ENCODE data around the gene AKR1D1.
"Not testable (repeated sequence)": the region's sequence is repeated elsewhere in the genome, so short reads cannot be mapped to it uniquely, and the experiment has no call there.

AKR1D1 gene

DNA sequence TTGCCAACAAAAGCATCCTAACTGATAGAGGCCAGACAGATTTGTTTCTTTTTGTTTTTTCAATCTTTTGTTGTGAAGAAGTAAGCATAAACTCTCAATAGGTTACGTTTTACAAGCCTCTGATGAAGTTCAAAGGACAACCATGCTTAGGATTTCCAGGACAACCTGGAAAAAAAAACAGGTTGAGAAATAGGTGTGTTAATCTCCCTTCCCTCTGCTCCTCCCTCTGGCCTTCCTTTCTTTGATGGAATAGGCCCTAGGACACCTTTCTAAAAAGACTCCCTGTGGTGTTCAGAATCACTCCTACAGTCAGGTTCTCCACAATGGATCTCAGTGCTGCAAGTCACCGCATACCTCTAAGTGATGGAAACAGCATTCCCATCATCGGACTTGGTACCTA, at the start of gene AKR1D1:
Gene AKR1D1, plus strand, starts transcription at position 264 of the 400 bp plus-strand sequence. Its CDS starts 60 bp downstream, at position 324.
- no peak for DNase-seq

DNA sequence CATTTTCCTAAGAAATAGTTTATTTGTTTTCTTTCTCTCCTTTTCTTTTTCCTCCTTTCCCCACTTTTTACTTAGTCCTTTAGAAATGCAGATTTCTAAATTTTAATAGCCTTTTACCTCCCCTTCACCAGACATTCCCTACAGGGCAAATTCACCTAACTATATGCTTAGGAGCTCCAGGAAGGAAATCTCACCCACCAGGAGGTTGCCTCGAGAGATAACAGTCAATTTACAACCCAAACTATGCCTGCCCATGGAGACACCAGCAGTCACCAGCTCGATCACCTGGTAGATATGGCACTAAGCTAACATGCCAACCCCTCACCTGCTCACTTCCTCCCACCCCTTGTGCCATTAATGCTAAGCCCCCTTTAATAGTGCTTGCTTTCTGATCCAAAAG, 49.2 kb upstream of the AKR1D1 start:
- no peak for DNase-seq

GRCh38 chr7:138029126-138029525, 47.1 kb upstream of the AKR1D1 start:
- DNase-seq: no peak

- DNase-seq: no peak
Measured at GRCh38 chr7:138029941-138030340, 46.3 kb upstream of the AKR1D1 start.

- no peak for DNase-seq
Measured at GRCh38 chr7:138030679-138031351, 45.4 kb upstream of the AKR1D1 start.

DNA sequence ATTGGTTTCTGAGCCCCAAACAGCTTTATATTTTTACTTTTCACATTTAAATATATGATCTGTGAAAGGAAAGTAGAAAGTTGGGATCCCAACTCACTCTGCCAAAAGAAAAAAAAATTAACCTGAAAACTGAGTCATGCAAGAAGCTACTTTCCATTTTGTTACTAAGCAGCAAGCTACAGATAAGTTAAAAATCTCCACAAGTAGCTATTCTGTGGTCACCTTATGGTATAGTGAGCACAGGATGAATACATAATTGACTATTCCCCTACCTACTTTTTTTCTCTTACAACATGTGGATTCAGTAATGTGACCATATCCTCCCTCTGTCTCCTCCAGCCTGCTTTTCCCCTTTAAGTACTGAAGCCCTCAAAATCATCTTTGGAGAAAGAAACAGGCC, 44.1 kb upstream of the AKR1D1 start:
- no peak for DNase-seq

GRCh38 chr7:138032770-138033169, 43.5 kb upstream of the AKR1D1 start:
- DNase-seq: no peak

- DNase-seq: no peak
Measured at GRCh38 chr7:138033241-138033640, 43.0 kb upstream of the AKR1D1 start.

- DNase-seq: no peak
Measured at GRCh38 chr7:138036135-138036534, 40.1 kb upstream of the AKR1D1 start.

GRCh38 chr7:138040063-138040462, 36.2 kb upstream of the AKR1D1 start:
- DNase-seq: not testable (repeated sequence)

DNA sequence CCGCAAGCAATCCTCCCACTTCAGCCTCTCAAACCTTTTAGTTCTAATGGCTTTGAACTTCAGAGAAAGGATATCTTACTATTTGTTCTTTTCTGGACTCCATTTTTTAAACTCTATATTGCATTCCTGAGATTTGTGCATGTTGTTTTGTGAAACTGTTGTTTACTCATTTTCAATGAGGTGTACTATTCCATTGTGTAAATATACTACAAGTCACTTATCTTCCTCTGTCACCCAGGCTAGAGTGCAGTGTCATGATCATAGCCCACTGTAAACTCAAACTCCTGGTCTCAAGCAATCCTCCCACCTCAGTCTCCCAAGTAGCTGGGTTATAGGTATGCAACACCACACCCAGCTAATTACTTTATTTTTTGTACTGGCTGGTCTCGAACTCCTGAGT, 31.4 kb upstream of the AKR1D1 start:
- no peak for DNase-seq

GRCh38 chr7:138047907-138048306, 28.4 kb upstream of the AKR1D1 start:
- DNase-seq: no peak

DNA sequence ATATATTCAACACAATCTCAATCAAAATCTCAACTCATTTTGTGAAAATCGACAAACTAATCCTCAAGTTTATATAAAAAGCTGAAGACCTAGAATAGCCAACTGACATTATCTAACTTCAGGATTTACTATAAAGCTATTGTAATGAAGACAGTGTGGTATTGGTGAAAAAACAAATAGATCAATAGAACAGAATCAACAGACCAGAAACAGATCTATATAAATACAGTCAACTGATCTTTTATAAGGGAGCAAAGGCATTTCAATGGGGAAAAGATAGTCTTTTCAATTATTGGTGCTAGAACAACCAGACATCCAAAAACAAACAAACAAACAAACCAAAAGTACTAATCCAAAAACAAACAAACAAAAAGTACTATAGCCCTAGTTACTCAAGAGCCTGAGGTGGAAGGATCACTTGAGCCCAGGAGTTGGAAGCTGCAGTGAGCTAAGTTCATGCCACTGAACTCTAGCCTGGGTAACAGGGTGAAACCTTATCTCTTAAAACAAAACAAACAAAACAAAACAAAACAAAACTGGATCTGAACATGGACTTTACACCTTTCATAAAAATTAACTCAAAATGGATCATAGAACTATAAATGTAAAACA, 26.6 kb upstream of the AKR1D1 start:
- DNase-seq: no peak

DNA sequence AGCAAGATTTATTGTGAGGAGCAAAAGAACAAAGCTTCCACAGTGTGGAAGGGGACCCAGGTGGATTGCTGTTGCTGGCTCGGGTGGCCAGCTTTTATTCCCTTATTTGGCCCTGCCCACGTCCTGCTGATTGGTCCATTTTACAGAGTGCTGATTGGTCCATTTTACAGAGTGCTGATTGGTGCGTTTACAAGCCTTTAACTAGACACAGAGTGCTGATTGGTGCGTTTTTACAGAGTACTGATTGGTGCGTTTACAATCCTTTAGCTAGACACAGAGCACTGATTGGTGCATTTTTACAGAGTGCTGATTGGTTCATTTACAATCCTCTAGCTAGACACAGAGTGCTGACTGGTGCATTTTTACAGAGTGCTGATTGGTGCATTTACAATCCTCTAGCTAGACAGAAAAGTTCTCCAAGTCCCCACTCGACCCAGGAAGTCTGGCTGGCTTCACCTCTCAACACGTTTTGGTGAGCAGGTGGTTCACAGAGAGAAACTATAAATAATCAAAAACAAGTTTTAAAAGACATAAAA, 24.5 kb upstream of the AKR1D1 start:
- not testable (repeated sequence) for DNase-seq

- DNase-seq: no peak
Measured at GRCh38 chr7:138052696-138053095, 23.6 kb upstream of the AKR1D1 start.

GRCh38 chr7:138055698-138056097, 20.6 kb upstream of the AKR1D1 start:
- DNase-seq: not testable (repeated sequence)

DNA sequence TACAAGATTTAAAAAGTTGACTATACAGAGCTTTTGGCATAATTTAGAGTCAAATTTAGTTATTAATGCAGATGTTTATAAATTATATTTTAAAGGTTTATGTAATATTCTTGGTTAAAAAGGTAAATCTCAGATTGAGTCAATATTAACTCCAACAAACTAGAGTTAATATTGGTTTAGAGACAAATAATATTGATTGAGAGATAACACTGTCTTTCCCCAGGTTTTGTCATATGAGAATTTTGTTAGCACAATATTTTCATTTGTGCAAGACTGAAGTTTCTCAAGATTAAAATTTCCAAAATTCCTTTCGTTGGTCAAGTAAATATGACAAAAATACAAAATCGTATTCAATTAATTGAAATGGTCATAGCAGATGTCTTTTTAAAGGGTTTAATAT, 12.9 kb upstream of the AKR1D1 start:
- no peak for DNase-seq

DNA sequence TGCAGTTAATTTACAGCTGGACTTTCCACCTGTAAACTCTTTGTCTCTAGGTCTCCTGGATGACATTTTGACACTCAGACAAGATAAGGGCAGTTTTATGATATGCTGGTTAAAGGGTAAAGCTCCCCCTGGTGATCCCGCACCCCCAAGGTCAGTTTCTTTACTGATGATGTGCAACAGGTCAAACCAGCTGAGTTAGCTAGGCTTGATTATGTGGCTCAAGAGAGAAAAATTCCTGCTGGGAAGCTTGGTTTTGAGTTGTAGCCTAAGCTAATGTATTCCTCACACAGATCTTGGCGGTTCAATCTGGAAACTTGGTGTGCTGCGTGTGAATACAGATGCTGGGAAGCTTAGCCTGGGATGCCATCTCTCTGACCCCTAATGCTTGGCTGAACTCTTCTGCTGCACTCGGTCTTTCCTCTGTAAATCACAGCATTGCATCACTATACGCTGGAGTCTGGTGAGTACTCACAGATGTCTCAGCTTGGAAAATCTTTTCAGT, 11.4 kb upstream of the AKR1D1 start:
- no peak for DNase-seq

- DNase-seq: no peak
Measured at GRCh38 chr7:138065827-138066226, 10.4 kb upstream of the AKR1D1 start.

- DNase-seq: no peak
Measured at GRCh38 chr7:138066954-138067394, 9.3 kb upstream of the AKR1D1 start.

GRCh38 chr7:138067774-138068173, 8.5 kb upstream of the AKR1D1 start:
- DNase-seq: no peak

DNA sequence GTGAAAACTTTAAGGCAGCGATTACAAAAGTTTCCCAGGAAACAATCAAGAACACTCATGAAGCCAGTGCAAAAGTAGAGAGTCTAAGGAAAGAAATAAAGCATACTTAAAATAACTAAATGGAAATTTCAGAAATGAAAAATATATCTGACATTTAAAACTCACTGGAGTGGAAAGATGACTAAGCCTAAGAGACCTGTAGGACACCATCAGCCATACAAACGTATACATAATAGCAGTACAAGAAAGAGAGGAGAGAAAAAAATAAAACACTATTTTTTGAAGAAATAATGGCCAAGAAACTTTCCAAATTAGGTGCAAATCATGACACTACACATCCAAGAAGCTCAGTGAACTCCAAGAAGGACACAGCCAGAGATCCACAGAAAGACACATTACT, 5.4 kb upstream of the AKR1D1 start:
- no peak for DNase-seq

GRCh38 chr7:138072726-138073125, 3.5 kb upstream of the AKR1D1 start:
- DNase-seq: no peak

- DNase-seq: no peak
Measured at GRCh38 chr7:138074121-138074520, 2.1 kb upstream of the AKR1D1 start.
